Nephron progenitor cell (in vitro differentiated cells): Measurements from ENCODE around the gene CLIC3.

Experiments
- DNase-seq: peaks from one replicate; pipeline ENCODE4 v3.0.0; 2021
- H3K27ac Mint-ChIP-seq: 2 replicates; pipeline ENCODE4 v1.8.0; 2021; ENCODE audit warnings: mild to moderate bottlenecking, moderate library complexity, mixed read lengths
- H3K27me3 Mint-ChIP-seq: 2 replicates; pipeline ENCODE4 v1.8.0; 2021; ENCODE audit warnings: mild to moderate bottlenecking, low read depth, mixed read lengths; ENCODE audit not compliant: poor library complexity
- H3K36me3 Mint-ChIP-seq: 2 replicates; pipeline ENCODE4 v1.8.0; 2021; ENCODE audit warnings: low read depth, mixed read lengths
- H3K4me1 Mint-ChIP-seq: 2 replicates; pipeline ENCODE4 v1.8.0; 2021; ENCODE audit warnings: mixed read lengths
- H3K4me3 Mint-ChIP-seq: 2 replicates; pipeline ENCODE4 v1.8.0; 2021; ENCODE audit warnings: mild to moderate bottlenecking, moderate library complexity, mixed read lengths
- H3K9me3 Mint-ChIP-seq: 2 replicates; pipeline ENCODE4 v1.8.0; 2021; ENCODE audit warnings: mild to moderate bottlenecking, moderate library complexity, mixed read lengths
- TF ChIP-seq, protein P1 (sequence below): fragments of 200-600 bp; sonication (generic); IDR thresholded peaks from 2 replicates; pipeline ENCODE4 v1.5.0; 2021; ENCODE audit warnings: antibody characterized with exemption

Gene CLIC3

DNA sequence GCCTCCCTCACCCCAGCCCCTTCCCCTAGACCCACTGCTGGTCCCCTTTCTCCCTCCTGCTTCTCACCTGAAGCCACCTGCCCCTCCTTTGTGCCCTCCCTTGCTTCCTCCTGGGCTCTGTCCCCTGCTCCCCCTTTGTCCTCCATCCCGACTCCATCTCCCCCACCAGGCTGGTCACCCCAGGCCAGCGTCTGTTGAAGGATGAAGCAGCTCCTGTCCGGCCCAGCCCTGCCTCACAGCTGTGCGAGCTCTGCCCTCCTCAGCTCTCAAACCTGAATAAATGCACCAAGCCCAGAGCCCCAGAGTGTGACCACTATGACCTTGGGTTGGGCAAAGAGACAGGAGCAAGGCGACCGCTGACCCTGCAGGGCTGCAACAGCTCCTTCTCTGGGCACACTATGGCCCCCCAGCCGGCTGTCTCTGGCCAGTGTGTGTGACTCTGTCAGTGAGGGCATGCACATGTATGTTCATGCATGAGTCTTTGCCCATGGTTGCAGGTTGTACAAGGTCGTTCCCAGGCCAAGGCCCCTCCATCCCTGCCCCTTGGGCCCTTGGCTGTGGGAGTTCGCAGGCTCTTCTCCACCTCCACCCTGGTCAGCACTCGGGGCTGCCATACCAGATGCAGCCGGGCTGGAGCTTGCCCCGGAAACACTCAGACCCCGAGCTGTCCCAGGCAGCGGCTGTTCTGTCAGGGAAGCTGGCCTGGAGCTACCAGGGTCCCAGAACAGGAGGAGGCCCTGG lies 41.0 kb downstream of the CLIC3 start:
- peaks cover 23% of the 10 kb centered on the region for H3K27me3 Mint-ChIP-seq
- H3K4me1 Mint-ChIP-seq: no peaks in the 10 kb centered on the region
- TF ChIP-seq, protein P1, sequence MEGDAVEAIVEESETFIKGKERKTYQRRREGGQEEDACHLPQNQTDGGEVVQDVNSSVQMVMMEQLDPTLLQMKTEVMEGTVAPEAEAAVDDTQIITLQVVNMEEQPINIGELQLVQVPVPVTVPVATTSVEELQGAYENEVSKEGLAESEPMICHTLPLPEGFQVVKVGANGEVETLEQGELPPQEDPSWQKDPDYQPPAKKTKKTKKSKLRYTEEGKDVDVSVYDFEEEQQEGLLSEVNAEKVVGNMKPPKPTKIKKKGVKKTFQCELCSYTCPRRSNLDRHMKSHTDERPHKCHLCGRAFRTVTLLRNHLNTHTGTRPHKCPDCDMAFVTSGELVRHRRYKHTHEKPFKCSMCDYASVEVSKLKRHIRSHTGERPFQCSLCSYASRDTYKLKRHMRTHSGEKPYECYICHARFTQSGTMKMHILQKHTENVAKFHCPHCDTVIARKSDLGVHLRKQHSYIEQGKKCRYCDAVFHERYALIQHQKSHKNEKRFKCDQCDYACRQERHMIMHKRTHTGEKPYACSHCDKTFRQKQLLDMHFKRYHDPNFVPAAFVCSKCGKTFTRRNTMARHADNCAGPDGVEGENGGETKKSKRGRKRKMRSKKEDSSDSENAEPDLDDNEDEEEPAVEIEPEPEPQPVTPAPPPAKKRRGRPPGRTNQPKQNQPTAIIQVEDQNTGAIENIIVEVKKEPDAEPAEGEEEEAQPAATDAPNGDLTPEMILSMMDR: no peak
- H3K36me3 Mint-ChIP-seq: no peaks in the 10 kb centered on the region
- H3K4me3 Mint-ChIP-seq: no peak overlapping the region
- DNase-seq: peak; percentile 1
- H3K27ac Mint-ChIP-seq: no peak overlapping the region
- H3K9me3 Mint-ChIP-seq: peaks cover 9% of the 10 kb centered on the region

DNA sequence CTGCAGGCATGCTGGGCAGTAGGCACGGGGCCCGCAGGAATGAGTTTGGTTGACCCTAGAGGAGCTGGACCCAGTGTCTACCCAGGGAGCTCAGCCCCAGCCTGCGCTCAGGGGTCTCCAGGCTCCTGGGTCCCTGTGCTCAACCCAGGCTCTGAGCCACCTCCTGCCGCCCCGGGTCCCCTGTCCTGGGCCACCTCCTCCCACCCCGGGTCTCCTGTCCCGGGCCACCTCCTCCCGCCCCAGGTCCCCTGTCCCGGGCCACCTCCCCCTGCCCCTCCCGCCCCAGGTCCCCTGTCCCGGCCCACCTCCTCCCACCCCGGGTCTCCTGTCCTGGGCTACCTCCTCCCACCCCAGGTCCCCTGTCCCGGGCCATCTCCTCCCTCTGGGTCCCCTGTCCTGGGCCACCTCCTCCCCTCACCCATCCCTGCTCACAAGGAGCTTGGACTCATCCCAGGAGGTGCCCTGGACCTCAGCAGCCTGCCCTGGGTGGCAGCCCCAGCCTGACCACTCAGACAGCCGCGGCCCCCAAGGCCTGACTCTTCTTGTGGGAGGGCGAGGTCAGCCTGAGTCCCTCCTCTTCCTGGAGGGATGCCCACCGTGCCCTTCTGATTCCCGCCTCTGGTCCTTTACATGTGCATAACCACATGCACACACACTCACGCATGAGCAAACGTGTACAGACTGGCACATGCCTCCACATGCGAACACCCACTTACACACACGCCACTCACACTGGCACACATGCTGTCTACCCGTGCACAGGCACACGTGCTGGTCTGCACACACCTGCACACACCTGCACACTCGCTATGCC lies 41.9 kb downstream of the CLIC3 start:
- no peak overlapping the region for H3K27ac Mint-ChIP-seq
- peaks cover 24% of the 10 kb centered on the region for H3K27me3 Mint-ChIP-seq
- H3K36me3 Mint-ChIP-seq: no peaks in the 10 kb centered on the region
- TF ChIP-seq, protein P1: no peak
- H3K4me1 Mint-ChIP-seq: no peaks in the 10 kb centered on the region
- H3K4me3 Mint-ChIP-seq: no peak overlapping the region
- H3K9me3 Mint-ChIP-seq: peaks cover 9% of the 10 kb centered on the region
- peak; percentile 1 for DNase-seq

DNA sequence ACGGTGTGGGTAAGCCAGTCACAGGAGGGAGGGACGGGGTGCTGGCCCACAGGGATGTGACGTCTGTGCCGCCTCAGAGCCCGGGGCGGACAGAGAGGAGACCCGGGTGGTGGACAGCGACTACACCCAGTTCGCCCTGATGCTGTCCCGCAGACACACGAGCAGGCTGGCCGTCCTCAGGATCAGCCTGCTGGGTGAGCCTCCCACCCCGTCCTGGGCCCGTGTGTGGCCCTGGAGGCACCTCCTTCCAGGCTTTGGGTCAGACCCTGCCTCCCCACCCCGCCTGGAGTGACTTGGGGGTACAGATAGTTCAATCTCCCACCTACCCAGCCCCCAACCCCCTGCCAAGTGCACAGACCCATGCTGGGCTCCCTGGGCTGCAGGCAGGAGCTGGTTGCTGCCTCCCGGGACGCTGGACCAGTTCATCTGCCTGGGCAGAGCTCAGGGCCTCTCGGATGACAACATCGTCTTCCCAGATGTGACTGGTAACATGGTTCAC lies 42.5 kb downstream of the CLIC3 start:
- Mint-ChIP-seq H3K9me3 (peaks cover 9% of the 10 kb centered on the region), H3K4me3 (no peak overlapping the region), H3K36me3 (no peaks in the 10 kb centered on the region), H3K4me1 (no peaks in the 10 kb centered on the region), H3K27ac (no peak overlapping the region), H3K27me3 (peaks cover 26% of the 10 kb centered on the region)
- DNase-seq: peak; percentile 11
- TF ChIP-seq, protein P1: no peak

DNA sequence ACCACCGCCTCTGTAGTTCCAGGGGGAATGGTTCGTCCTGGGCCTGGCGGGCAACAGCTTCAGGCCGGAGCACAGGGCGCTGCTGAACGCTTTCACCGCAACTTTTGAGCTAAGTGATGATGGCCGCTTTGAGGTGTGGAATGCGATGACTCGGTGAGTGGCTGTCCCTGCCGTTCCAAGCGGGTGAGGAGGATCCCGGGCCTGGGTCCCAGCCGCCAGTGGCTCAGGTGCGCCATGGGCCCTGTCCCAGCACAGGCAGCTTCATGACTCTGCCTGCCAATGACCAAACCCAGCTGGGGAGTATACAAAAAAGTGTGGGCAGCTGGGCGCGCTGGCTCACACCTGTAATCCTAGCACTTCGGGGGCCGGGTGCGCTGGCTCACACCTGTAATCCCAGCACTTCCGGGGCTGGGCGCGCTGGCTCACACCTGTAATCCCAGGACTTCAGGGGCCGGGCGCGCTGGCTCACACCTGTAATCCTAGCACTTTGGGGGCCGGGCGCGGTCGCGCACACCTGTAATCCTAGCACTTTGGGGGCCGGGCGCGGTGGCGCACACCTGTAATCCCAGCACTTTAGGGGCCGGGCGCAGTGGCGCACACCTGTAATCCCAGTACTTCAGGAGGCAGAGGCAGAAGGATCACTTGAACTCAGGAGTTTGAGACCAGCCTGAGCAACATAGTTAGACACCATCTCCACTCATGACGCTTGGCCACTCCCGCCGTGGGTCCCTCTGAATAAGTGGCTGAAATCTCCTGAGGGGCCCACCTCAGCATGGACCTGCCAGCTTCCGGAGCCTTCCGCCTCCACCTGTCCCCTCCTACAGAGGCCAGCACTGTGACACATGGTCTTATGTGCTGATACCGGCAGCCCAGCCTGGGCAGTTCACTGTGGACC lies 43.2 kb downstream of the CLIC3 start:
- TF ChIP-seq, protein P1: no peak
- DNase-seq: peak; percentile 8
- Mint-ChIP-seq H3K27me3 (peaks cover 32% of the 10 kb centered on the region), H3K36me3 (no peaks in the 10 kb centered on the region), H3K27ac (no peak overlapping the region), H3K9me3 (peaks cover 9% of the 10 kb centered on the region), H3K4me1 (no peaks in the 10 kb centered on the region), H3K4me3 (no peak overlapping the region)

DNA sequence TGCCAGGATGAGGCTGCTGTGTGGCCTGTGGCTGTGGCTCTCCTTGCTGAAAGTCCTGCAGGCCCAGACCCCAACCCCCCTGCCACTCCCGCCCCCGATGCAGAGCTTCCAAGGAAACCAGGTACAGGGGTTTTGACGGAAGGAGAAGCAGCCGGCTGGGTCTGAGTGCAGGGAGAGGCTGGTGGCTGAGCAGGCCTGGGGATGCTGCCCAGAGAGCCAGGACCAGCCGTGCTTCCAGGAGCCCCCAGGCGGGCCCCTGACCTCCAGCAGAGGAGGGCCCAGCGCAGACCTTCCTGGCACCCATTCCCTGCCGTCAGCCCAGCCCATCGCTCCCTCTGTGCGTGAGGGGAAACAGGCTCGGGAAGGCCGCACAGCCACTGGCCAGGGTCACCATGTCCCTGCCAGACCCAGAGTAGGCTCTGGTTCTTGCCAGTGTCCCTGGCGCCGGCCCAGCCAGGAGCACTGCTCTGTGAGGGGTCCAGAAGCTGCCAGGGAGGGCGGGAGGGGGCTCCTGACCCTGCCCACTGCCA lies 44.0 kb downstream of the CLIC3 start:
- H3K27ac Mint-ChIP-seq: no peak overlapping the region

More for the DNA sequence above, 44.0 kb downstream of the CLIC3 start:
- Mint-ChIP-seq H3K36me3 (no peaks in the 10 kb centered on the region), H3K9me3 (peaks cover 9% of the 10 kb centered on the region), H3K27me3 (peaks cover 30% of the 10 kb centered on the region), H3K4me1 (no peaks in the 10 kb centered on the region), H3K4me3 (no peak overlapping the region)
- peak; percentile 3 for DNase-seq
- TF ChIP-seq, protein P1: no peak
